CMK (cell line): ENCODE measurements around the gene BTNL3.
"Not testable (repeated sequence)": the region's sequence is repeated elsewhere in the genome, so short reads cannot be mapped to it uniquely, and the experiment has no call there.

Source experiments
- DNase-seq: peaks from one replicate; pipeline ENCODE4 v3.0.0-alpha.2; 2010; ENCODE audit warnings: low read depth

BTNL3 gene, protein sequence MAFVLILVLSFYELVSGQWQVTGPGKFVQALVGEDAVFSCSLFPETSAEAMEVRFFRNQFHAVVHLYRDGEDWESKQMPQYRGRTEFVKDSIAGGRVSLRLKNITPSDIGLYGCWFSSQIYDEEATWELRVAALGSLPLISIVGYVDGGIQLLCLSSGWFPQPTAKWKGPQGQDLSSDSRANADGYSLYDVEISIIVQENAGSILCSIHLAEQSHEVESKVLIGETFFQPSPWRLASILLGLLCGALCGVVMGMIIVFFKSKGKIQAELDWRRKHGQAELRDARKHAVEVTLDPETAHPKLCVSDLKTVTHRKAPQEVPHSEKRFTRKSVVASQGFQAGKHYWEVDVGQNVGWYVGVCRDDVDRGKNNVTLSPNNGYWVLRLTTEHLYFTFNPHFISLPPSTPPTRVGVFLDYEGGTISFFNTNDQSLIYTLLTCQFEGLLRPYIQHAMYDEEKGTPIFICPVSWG

DNA sequence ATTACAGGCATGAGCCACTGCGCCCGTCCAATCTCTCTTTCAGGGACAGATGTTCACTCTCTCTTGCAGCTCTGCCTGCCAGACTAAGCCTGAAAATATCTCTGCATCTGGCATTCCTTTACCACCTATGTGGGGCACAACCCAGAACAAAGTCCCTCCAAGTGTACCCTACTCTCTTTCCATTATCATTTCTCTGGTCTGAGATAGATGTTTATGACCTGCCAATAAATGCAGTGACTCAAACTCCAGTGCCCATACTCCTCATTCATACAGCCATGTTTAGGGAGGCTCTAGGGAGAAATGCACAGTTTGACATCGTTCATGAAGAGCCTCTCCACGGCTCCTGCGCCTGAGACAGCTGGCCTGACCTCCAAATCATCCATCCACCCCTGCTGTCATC lies at the start of gene BTNL3:
Gene BTNL3, plus strand, starts transcription at position 255 of the 400 bp plus-strand sequence. CDS start 183 bp downstream, outside the sequence.
- no peak for DNase-seq

DNA sequence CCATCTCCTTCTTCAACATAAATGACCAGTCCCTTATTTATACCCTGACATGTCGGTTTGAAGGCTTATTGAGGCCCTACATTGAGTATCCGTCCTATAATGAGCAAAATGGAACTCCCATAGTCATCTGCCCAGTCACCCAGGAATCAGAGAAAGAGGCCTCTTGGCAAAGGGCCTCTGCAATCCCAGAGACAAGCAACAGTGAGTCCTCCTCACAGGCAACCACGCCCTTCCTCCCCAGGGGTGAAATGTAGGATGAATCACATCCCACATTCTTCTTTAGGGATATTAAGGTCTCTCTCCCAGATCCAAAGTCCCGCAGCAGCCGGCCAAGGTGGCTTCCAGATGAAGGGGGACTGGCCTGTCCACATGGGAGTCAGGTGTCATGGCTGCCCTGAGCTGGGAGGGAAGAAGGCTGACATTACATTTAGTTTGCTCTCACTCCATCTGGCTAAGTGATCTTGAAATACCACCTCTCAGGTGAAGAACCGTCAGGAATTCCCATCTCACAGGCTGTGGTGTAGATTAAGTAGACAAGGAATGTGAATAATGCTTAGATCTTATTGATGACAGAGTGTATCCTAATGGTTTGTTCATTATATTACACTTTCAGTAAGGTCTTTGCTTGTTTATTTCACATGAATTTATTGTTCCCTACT lies 38.2 kb upstream of the BTNL3 start:
- no peak for DNase-seq

DNA sequence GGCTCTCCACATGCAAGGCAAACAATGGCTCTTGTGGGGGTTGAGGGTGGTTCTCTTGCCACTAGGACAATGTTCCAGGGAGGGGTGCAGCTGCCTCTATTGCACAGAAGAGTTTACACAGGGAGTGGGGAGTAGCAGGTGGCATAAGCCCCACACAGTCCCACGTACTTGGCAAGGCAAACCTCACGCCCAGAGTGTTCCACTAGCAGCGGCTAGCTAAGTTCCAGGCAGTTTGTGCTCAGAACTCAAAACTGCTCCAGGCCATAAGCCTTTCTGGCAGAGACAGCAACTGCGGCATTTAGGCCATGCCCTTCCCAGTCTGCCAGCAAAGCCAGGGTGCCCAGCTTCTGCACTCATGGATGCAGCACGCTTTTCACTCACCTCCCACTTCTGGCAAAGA lies 29.0 kb upstream of the BTNL3 start:
- no peak for DNase-seq

DNA sequence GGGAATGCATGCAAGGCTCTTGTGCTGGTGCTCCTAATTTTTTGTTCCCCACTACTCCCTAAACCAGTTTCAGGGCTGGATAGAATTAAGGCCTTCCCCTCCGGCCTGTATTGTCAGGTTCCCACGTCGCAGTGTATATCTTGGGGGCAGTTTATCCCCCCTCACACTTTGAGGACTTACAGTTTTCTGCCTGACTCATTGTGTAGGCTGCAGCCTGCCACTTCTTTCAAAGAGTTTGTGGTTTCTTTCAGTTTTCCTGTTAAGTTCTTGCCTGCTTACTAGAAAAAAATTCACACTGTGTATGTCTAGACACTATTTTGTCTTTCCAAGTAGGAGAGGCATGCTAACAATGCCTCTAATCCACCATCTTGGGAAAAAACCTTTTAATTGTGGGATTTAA lies 28.4 kb upstream of the BTNL3 start:
- DNase-seq = no peak

DNA sequence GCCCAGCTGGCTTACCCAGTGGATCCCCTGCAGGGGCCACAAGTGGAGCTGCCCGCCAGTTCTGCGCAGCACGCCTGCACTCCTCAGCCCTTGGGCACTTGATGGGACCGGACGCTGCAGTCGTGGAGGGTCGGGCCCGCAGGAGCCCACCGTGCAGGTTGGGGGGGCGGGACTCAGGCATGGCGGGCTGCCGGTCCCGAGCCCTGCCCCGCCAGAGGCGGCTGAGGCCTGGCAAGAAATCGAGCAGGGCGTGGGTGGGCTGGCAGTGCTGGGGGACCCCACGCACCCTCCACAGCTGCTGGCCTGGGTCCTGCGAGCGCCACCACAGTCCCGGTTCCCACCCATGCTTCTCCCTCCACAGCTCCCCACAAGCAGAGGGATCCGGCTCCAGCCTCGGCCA lies 19.2 kb upstream of the BTNL3 start:
- no peak for DNase-seq

DNA sequence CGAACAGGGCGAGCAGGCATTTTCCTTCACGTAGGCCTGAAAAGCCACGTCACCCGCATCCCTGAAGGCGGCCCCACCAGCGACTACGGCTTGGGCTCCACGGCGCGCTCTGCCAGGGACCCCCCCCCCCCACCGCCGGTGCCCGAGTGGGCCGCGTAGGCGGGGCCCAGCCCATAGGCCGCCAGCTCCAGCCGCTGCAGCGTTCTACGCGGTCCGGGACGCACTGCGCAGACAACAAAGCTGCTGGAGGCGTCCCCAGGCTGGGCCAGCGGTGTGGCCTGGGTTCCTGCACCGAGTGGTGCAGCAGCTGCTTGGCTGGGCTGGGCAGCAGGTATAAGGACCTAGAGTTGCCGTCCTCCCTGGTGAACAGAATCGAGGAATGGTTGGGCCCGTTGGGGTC lies 18.3 kb upstream of the BTNL3 start:
- no peak for DNase-seq

DNA sequence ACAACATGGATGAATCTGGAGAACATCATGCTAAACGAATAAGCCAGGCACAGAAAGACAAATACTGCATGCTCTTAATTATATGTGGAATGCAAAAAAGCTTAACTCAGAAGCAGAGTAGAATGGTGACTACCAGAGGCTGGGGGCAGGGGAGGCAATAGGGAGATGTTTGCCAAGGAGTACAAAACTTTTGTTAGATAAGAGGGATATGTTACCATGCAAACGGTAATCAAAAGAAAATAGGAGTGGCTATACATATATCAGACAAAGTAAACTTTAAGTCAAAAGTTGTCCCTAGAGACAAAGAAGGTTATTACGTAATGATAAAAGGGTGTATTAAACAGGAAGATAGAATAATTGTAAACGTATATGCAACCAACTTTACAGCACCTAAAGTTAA lies 17.8 kb upstream of the BTNL3 start:
- no peak for DNase-seq

DNA sequence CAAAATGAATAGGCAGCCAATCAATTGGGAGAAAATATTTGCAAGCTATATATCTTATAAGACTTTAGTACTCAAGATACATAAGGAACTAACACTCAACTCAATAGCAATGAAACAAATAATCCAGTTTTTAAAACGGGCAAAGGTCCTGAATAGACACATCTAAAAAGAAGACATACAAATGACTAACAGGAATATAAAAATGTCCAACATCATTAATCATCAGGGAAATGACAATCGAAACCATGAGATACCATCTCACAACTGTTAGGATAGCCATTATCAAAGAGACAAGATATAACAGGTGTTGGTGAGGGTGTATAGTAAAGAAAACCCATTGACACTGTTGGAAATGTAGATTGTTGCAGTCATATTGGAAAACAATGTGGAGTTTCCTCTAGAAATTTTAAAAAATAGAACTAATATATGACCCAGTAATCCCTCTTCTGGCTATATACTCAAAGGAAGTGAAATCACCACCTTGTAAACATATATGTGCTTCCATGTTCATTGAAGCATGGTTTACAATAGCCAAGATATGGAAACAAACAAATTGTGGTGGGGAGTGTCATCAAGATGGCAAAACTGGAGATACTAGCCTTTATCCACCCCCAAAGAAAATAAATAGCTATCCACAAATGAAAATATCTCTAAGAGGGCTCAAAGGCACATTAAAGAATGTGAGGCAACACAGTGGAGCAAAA lies 13.9 kb upstream of the BTNL3 start:
- no peak for DNase-seq

DNA sequence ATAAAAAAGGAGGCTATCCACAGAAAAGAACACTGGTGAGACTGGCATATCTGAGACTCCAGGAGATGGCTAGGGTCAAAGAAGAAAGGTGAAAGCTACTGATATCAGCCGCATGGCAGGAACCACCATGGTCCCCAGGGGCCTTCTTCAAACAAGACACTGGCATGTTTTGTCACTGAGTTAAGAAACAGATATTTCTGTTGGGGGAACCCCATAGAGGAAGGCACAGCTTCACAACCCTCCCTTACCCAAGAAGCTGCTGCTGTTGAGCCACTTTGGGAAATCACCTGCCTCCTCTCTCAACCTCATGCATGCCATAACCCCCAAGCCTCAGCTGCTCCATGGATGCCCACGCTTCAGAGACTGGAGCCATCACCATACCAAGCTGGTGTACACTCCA lies 13.3 kb upstream of the BTNL3 start:
- no peak for DNase-seq

DNA sequence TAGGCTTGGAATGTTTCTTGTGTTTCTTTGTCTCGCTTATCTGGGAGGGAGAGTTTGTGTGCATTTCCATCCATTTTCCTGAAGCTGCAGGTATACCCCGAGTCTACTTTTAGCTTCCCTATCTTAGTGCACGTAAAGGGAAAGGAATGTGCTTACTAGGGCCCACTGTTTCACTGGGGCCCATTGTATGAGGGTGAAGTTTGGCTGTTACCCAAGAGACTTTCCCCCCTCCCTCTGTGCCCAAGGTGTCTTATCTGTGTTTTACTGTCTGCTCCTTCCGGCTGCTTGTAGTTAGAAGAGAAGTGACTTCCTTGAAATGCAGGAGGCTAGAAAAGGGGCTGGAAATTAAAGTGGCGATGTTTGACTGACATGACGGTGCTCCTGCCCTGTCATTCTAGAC lies 12.1 kb upstream of the BTNL3 start:
- peak; percentile 35 for DNase-seq

DNA sequence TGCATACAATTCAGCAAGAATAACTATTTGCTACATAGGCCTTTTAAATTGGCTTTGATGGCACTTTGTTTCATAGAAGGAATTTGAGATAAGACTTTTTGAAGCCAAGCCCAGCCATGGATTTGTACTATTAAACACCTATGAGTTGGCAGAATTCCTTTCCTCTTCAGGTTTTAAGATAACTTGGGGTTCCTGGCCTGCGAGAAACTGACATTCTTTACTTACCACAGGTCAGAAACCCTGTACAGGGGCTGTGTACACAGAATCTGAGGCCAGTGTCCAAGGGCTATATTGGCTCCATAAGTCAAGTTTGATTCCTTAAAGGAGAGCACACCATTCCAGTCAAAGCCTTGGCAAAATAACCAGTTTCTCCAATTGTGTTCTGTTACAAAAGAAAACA lies 10.8 kb upstream of the BTNL3 start:
- DNase-seq = no peak

DNA sequence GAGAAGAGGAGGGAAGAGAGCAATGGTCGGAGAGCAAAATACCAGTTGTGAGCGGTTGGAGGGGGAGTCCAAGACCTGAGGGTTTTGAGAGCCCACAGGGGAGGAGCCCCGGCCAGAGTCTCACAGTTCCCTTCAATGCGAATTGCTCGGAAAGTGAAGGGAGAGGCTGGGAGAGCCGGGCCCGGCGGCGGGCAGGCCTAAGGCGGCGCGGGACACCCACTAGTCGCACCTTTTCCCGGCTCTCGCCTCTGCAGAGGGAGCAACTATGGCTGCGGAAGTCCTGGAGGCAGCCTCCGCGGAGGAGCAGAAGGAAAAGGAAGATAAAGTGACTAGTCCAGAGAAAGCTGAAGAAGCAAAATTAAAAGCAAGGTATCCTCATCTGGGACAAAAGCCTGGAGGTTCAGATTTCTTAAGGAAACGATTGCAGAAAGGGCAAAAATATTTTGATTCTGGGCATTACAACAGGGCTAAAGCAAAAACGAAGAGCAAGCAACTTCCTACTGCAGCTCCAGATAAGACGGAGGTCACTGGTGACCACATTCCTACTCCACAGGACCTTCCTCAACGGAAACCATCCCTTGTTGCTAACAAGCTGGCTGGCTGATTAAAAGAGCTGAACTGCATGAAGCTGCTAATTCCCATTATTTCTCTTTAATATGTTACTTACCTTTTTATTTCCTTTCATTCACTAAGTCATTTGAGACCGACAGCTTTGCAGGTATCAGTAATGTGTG lies 6.5 kb upstream of the BTNL3 start:
- DNase-seq = peak; percentile 76

DNA sequence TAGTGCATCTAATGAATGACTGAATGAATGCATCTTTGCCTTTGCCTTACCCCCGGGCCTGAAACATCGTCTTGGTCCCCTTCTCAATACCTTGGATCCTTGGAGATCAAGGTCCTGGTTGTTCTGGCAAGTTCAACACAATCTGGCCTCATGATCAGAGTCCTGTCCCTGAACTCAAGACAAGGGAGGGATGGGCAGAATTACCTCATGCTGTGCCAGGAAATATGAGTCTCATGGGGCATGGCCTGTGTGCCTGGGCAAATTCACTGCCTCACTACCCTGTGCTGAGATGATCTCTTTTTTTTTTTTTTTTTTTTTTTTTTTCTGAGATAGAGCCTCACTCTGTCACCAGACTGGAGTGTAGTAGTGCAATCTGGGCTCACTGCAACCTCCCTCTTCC lies 630 bp upstream of the BTNL3 start:
- DNase-seq = no peak

DNA sequence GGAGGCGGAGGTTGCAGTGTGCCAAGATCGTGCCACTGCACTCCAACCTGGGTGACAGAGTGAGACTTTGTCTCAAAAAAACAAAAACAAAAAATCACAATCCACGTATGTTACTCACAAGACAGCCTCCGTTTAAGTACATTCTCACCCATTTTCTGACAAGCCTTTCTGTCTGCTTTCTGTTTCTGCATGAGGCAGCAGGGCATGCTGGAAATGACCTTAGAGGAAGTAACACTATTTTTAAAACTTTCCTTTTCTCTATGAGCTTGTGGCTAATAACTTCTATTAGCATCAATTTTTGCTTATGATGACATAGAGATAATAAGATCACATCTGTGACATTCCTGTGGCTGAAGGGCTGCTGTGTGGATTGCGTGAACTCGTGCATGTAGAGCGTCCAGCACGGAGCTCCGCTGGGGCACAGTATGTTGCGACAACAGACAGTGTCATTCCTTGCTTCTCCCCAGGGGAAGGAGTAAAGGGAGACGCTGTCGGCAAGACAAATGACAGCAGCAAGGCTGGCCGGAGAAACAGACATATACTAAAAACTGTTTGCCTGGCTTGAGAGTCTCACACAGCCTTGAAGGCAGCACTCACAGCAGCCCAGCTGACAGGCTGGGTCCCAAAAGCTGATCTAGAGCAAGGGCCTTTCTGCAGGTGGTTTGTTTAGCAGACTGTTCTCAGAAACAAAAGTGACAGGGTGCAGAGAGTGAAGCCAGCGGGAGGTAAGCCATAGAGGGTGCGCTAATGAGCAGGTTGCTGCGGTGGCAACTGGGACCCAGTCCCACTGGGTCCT lies 1.6 kb downstream of the BTNL3 start:
- DNase-seq = no peak

DNA sequence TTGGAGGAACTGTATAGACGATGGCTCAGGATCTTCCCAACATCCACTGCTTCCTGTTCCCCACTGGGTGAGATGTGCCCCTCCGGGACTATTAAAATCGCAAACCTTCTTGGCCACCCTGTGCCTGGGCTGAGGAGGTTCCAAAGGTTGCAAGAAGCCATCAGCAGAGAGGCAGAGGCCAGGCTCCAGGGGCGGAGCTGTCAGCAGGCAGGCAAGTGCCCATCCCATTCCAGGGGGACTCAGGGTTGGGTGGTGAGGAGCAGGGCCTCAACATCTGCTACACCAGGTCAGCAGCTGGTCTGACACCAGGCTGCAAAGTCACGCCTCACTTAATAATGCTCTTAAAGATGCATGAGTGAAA lies 2.2 kb downstream of the BTNL3 start:
- DNase-seq = no peak

DNA sequence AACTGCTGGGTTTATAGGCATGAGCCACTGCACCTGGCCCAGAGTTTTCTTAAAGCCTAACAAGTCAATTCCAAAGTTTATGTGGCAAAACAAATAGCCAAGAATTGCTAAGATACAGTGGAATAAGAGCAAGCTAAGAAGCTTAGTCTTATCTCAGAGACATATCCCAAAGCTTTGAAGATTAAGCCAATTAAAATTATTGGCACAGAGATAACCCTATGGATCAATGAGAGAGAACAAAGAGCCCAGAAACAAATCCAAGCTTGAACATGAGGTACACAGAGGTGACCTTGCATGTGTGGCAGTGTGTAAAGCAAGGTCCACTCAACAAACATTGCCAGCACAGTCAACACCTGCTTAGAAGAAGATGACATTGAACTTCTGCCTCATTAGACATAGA lies 13.3 kb downstream of the BTNL3 start:
- DNase-seq = no peak

DNA sequence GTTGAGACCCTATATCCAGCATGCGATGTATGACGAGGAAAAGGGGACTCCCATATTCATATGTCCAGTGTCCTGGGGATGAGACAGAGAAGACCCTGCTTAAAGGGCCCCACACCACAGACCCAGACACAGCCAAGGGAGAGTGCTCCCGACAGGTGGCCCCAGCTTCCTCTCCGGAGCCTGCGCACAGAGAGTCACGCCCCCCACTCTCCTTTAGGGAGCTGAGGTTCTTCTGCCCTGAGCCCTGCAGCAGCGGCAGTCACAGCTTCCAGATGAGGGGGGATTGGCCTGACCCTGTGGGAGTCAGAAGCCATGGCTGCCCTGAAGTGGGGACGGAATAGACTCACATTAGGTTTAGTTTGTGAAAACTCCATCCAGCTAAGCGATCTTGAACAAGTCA lies 17.1 kb downstream of the BTNL3 start:
- DNase-seq = no peak

DNA sequence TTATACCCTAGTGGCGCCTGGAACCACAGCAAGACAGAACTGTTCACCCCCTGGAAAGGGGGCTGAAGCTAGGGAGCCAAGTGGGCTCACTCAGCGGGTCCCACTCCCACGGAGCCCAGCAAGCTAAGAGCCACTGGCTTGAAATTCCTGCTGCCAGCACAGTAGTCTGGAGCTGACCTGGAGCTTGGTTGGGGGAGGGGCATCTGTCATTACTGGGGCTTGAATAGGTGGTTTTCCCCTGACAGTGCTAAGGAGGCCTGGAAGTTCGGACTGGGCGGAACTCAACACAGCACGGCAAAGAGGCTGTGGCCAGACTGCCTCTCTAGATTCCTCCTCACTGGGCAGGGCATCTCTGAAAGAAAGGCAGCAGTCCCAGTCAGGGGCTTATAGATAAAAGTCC lies 19.5 kb downstream of the BTNL3 start:
- DNase-seq = no peak

DNA sequence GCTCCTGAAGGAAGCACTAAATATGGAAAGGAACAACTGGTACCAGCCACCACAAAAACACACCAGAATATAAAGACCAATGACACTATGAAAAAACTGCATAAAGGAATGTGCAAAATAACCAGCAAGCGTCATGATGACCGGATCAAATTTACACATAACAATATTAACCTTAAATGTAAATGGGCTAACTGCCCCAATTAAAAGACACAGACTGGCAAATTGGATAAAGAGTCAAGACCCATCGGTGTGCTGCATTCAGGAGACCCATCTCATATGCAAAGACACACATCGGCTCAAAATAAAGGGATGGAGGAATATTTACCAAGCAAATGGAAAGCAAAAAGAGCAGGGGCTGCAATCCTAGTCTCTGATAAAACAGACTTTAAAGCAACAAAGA lies 21.4 kb downstream of the BTNL3 start:
- not testable (repeated sequence) for DNase-seq

DNA sequence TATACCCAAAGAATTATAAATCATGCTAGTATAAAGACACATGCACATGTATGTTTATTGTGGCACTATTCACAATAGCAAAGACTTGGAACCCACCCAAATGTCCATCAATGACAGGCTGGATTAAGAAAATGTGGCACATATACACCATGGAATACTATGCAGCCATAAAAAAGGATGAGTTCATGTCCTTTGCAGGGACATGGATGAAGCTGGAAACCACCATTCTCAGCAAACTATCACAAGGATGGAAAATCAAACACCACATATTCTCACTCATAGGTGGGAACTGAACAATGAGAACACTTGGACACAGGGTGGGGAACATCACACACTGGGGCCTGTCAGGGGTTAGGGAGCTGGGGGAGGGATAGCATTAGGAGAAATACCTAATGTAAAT lies 26.0 kb downstream of the BTNL3 start:
- DNase-seq = not testable (repeated sequence)

DNA sequence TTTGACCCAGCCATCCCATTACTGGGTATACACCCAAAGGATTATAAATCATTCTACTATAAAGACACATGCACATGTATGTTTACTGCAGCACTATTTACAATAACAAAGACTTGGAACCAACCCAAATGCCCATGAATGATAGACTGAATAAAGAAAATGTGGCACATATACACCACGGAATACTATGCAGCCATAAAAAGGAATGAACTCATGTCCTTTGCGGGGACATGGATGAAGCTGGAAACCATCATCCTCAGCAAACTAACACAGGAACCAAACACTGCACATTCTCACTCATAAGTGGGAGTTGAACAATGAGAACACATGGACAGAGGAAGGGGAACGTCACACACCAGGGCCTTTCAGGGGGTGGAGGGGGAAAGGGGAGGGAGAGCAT lies 28.8 kb downstream of the BTNL3 start:
- DNase-seq = not testable (repeated sequence)

DNA sequence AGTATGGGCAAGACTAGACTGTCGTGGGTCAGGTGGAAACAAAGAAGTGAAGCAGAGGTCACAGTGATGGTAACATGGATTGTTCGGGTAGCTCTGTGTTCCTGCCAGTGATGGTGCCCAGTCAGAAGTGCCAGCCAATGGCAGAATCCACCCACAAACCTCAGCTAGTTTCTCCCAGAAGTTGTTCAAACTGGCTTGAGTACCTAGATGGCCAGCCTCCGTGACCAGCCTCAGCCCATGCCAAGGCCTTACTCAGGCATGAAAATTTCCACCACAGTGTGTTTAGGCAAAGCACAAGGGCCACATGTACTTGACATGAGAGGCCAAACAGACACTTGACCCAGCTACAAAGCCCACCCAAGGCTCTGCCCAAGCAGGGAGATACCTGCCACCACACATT lies 32.0 kb downstream of the BTNL3 start:
- DNase-seq = no peak
